Spinal cord (tissue), 10 donors: ENCODE data around the gene AK9. TPM values are rescaled to one million over a fixed set of nuclear protein-coding genes. Genes with fewer than 3 reads are reported as not detected.
"Not testable (repeated sequence)": the region's sequence is repeated elsewhere in the genome, so short reads cannot be mapped to it uniquely, and the experiment has no call there.

ENCODE experiments used
- DNase-seq, 6 donors: peaks; one replicate each; pipeline versions ENCODE4 v3.0.0 to v3.0.0-alpha.2; 2013 to 2015; ENCODE audit warnings: low spot score in 6 of 6, low read depth in 4 of 6
- H3K27ac ChIP-seq: one replicate; pipeline ENCODE4 v1.5.1; 2013; ENCODE audit warnings: low read depth, low read length, control low read depth
- H3K27me3 ChIP-seq: one replicate; pipeline ENCODE4 v1.6.1; 2013; ENCODE audit warnings: low read length; ENCODE audit not compliant: control insufficient read depth, insufficient read depth
- H3K36me3 ChIP-seq: one replicate; pipeline ENCODE4 v1.6.1; 2013; ENCODE audit warnings: low read length; ENCODE audit not compliant: control insufficient read depth, insufficient read depth
- H3K4me1 ChIP-seq: one replicate; pipeline ENCODE4 v1.6.1; 2013; ENCODE audit warnings: low read length; ENCODE audit not compliant: control insufficient read depth, insufficient read depth
- H3K4me3 ChIP-seq: one replicate; pipeline ENCODE4 v1.5.1; 2013; ENCODE audit warnings: low read depth, low read length, control low read depth
- H3K9me3 ChIP-seq: one replicate; pipeline ENCODE4 v1.6.1; 2013; ENCODE audit warnings: low read length; ENCODE audit not compliant: control insufficient read depth, insufficient read depth
- WGBS: methylation state at CpG from one replicate; pipeline ENCODE4 v1.1.5; 2013; ENCODE audit warnings: missing lambda C conversion rate; ENCODE audit not compliant: insufficient coverage; 5-methylcytosine and 5-hydroxymethylcytosine counted together
- polyA plus RNA-seq, 2 donors: library from polyadenylated mRNA; unstranded; fragments of 120-200 nt; gene quantifications; one replicate each; pipeline ENCODE4 v1.2.1, GENCODE V29; 2013; ENCODE audit not compliant: insufficient read length in 2 of 2
- total RNA-seq, 2 donors: library from RNA; depleted of rRNA in 1 of 2; stranded (reverse); fragments of 120-200 nt in 1 of 2; fragments of >200 nt in 1 of 2; gene quantifications; one replicate each; pipeline versions ENCODE4 v1.2.3 to v1.2.4, GENCODE V29; 2013 to 2014
- donor health status: healthy.

Gene AK9
- total and polyA plus RNA-seq, 4 donors, result 15.0 to 33.3 (median 20.9) TPM

DNA sequence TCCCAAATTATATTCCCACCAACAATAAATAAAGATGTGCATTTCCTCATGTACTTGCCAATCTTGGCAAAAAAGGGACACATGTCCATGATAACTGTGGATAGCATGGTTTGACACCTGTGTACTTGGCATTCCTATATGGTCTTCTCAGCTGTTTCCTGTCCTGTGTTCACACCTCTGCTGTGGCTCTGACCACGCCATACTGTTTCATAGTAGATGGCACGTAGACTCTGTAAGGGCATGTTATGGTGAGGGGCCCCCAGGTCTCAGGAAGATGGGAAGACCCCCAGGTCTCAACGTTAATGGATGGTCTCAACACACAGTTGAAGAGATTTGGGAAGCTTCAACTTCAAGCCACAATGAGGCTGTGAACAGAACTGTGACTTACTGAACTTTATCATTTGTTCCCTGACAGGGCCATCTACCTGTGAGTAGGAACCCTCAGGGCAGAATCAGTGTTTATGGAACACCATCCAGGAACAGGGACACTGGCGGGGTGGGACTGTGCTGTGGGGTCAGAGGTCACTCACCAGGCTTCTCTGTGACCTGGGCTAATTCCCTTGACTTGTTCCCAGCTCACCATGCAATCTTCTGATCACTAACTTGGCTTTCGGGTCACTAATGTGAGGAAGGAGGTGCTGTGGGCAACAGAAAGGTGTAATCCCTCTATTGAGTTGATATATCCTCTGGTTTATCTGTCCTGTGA lies 219.7 kb downstream of the AK9 start:
- Histone ChIP-seq H3K27ac (no peak overlapping the region), H3K27me3 (no peaks in the 10 kb centered on the region), H3K36me3 (peaks cover 41% of the 10 kb centered on the region), H3K4me3 (no peak overlapping the region), H3K9me3 (no peaks in the 10 kb centered on the region), H3K4me1 (no peaks in the 10 kb centered on the region)
- 92% methylated on average over 4 of the region's 5 CpGs for WGBS
- no peak for DNase-seq

DNA sequence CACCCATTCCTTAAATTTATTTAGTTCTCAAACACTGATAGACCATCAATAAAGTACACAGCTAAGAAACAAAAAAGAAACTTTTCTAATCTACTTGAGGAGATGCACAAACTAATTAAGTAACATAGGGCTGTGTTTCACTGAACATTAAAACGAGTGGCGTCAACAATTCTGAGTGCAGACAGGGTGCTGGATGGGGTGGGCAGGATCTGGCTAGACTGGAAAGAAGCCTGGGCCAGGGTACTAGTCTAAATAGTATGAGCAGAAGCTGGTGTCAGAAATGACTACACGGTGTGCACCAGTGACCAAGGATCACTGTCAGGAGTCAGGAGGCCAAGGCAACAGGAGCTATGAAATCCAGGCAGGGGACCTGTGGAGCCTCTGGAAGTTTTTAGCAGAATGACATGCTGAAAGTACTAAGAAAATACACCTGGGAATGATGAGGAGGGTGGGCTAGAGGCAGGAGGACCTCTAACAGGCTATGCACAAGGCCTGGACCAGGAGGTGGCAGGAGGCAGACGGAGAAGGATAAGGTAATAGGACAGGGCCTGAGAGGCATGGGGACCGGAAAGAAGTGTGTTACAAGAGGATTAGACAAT lies 221.3 kb downstream of the AK9 start:
- WGBS, result 88% methylated on average over 5 of the region's 5 CpGs

GRCh38 chr6:109467696-109468095 lies 223.3 kb downstream of the AK9 start:
- Histone ChIP-seq H3K27ac (no peak overlapping the region), H3K9me3 (no peaks in the 10 kb centered on the region), H3K27me3 (no peaks in the 10 kb centered on the region), H3K4me3 (no peak overlapping the region), H3K36me3 (peaks cover 38% of the 10 kb centered on the region), H3K4me1 (no peaks in the 10 kb centered on the region)
- no peak for DNase-seq
- 94% methylated on average over 4 of the region's 6 CpGs for WGBS

More for the DNA sequence above, 221.3 kb downstream of the AK9 start:
- H3K27me3 ChIP-seq, result no peaks in the 10 kb centered on the region
- H3K9me3 ChIP-seq, result no peaks in the 10 kb centered on the region
- H3K4me3 ChIP-seq, result no peak overlapping the region
- no peaks in the 10 kb centered on the region for H3K4me1 ChIP-seq
- H3K36me3 ChIP-seq, result peaks cover 46% of the 10 kb centered on the region
- no peak for DNase-seq
- H3K27ac ChIP-seq, result no peak overlapping the region

DNA sequence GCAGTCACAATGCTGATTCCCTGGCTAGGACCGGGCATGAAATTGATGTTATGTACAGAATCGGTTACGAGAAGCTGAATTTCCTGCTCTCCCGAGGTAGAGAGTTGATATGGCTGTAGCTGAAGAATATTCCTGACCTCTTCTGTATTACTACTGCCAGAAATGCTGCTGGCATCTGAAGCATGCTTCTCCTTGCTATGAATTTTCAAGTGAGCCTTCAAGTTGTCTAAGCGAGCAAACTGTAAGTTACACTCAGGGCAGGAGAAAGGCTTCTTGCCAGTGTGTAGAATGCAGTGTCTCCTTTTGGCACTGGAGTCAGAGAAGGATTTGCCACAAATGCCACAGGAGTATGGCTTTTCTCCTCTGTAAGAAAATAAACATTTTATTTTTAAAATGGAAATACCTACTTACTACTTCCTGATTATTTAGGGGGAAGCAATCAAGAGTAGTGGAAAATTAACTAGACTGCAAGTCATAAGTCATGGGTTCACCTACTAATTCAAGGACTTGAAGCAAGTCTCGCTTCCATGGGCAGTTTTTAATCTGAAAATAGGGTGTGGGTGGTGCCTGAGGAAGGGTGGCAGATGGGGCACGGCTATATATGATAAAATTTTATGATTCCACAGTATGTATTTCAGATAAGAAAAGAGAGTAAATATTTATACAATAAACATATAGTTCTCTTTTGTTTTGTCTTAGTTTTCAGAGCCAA lies 224.6 kb downstream of the AK9 start:
- DNase-seq, result no peak
- H3K9me3 ChIP-seq, result no peaks in the 10 kb centered on the region
- H3K36me3 ChIP-seq, result peaks cover 24% of the 10 kb centered on the region
- no peak overlapping the region for H3K4me3 ChIP-seq
- 90% methylated on average over 2 of the region's 7 CpGs for WGBS
- no peaks in the 10 kb centered on the region for H3K27me3 ChIP-seq
- H3K27ac ChIP-seq, result no peak overlapping the region
- no peaks in the 10 kb centered on the region for H3K4me1 ChIP-seq

GRCh38 chr6:109465772-109466171 lies 225.2 kb downstream of the AK9 start:
- WGBS, result 65% methylated on average over 7 of the region's 7 CpGs
- H3K9me3 ChIP-seq, result no peaks in the 10 kb centered on the region
- H3K27ac ChIP-seq, result no peak overlapping the region
- DNase-seq, result no peak
- H3K27me3 ChIP-seq, result no peaks in the 10 kb centered on the region
- H3K36me3 ChIP-seq, result peaks cover 22% of the 10 kb centered on the region
- no peak overlapping the region for H3K4me3 ChIP-seq
- no peaks in the 10 kb centered on the region for H3K4me1 ChIP-seq

GRCh38 chr6:109461733-109462526 lies 229.1 kb downstream of the AK9 start:
- Histone ChIP-seq H3K27me3 (no peaks in the 10 kb centered on the region), H3K36me3 (peaks cover 11% of the 10 kb centered on the region), H3K4me3 (no peak overlapping the region), H3K4me1 (peaks cover 7% of the 10 kb centered on the region), H3K9me3 (no peaks in the 10 kb centered on the region), H3K27ac (no peak overlapping the region)
- WGBS, result no CpG with 5 or more reads among the region's 1 CpG
- DNase-seq, result no peak

DNA sequence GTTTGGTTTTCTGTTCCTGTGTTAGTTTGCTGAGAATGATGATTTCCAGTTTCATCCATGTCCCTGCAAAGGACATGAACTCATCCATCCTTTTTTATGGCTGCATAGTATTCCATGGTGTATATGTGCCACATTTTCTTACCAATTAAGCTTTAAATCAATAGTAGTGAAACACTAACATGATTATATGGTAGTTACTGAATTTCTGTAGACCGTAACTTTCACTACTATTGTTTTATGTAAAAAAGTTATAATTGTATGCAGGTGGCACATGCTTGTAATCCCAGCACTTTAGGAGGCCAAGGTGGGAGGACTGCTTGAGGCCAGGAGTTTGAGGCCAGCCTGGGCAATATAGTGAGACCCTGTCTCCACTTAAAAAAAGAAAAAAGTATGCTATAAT lies 229.8 kb downstream of the AK9 start:
- not testable (repeated sequence) for DNase-seq, H3K27me3 ChIP-seq, H3K27ac ChIP-seq, H3K4me3 ChIP-seq, H3K9me3 ChIP-seq
- no CpG with 5 or more reads among the region's 1 CpG for WGBS
- Histone ChIP-seq H3K4me1 (peaks cover 14% of the 10 kb centered on the region), H3K36me3 (peaks cover 11% of the 10 kb centered on the region)

DNA sequence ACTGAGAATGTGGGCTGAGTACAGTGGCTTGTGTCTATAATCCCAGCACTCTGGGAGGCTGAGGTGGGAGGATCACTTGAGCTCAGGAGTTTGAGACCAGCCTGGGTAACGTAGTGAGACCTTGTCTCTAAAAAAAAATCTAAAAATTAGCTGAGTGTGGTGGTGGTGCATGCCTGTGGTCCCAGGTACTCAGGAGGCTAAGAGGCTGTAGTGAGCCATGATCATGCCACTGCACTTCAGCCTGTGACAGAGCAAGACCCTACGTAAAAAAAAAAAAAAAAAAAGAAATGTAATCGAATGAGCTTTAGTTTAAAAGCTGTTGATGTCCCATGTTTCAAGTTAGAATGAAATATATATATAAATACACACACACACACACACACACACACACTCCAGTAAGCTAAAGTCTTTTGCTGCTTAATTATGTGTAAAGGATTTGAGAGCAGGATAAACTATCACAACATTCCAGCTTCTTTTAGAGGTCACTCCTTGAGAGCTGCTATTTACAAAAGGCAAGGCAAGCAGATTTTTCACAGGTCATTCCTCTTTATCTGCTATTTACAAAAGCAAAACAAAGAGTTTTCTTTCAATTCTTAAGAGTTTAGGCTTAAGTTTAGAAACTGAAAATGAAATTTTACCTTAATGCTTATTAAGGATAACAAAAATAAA lies 230.7 kb downstream of the AK9 start:
- DNase-seq, result no peak
- Histone ChIP-seq H3K4me3 (no peak overlapping the region), H3K4me1 (peaks cover 20% of the 10 kb centered on the region), H3K27me3 (no peaks in the 10 kb centered on the region), H3K27ac (no peak overlapping the region), H3K9me3 (no peaks in the 10 kb centered on the region), H3K36me3 (peaks cover 4% of the 10 kb centered on the region)
- WGBS, result 57% methylated on average over 1 of the region's 3 CpGs
